Stimulated activated naive CD4-positive, alpha-beta T cell (primary cell): ENCODE data around the gene RSPO4.
A peak's percentile ranks its signal among the peaks of the same experiment; 100 is the strongest.
"Not testable (repeated sequence)": the region's sequence is repeated elsewhere in the genome, so short reads cannot be mapped to it uniquely, and the experiment has no call there.

Source experiments
- DNase-seq, 6 experiments: peaks; one replicate each; lab custom pipeline; 2025; lab: John Stamatoyannopoulos, UW

The RSPO4 gene

DNA sequence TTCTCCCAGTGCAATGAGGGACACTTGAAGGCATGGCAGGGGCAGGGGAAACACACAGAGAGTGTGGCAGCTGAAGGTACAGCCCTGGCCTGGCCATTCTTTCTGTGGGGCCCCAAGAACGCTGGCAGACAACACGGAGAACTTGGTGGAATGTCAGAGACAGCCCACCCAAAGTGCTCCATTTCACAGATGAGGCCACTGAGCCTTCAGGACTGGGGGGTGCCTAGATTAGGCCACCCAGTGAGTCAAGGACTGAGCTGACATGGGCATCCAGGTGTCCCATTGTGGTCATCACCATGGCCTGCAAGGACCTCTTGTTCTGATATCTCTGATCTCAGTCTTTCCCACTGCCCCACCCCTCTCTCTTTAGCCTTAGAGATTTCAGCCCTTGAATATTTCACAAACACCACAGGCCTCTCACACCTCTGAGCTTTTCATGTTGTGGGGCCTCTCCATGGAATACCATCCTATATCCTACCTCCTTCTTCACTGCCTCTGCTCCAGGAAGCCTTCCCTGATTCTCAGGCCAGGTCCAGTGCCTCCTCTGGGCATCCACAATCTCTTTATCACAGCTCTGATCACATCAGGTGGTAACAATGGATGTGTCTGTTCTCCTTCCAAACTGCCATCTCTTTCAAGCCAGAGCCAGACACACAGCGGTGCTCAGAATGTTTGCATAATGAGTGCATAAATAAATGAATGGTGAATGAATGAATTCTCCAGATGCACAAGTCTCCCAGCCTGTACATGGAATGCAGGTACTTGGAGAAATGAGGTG, 2.0 kb upstream of the RSPO4 start:
- no peak for DNase-seq

DNA sequence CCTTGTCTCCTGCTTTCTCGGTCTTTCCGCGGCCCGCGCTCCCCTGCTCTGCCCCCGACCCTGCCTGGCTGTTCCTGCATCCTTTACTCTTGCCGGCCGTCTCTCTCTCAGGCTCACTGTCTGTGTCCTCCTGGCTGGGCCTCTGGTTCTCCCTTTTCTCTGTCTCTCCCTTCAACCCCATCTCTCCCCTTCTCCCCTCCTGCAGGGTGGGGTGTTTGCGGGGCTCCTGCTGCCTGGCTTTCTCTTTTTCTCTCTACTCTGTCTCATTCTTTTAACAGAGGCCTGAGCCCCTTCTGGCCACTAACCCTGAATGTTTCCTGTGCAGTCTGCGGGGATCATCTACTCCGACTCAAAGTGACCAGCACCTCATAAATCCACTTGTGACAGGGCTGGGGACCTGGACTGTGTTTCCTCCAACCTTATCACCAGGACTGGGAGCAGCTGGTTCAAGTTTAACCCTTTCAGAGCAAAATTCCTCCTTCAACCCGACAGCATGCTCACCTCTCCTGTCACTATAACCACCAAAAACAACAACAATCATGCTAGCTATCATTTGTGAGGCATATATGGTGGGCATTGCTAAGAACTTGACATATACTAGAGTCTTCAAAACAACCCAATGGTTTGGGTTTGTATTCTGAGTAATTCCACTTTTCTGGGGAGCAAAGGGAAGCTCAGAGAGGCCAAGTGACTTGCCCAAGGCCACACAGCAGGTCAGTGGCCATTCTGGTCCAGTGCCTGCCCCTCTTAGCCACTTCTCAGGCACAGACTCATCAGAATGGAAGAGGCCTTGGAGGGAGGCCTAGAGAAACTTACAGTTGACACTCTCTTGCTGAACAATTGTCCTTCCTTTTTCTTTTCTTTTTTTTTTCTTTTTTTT, 811 bp upstream of the RSPO4 start:
- no peak for DNase-seq

DNA sequence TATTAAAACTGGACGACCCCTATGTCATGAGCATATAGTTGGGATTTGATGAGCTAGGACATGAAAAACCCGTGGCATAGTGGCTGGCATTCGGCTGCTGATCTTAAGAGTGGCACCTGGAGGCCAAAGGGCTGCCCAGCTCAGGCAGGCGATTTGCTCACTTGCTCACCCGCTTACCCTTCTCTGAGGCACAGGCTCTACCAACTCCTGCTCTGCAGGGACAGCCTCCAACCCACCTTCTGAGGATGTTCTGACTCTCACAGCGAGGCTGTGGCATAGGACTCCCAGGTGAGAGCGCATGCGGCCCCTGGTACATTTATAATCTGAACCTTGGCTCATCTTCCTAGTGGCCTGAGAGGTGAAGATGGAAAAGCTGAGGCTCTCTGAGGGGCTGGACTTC, 995 bp downstream of the RSPO4 start:
- no peak for DNase-seq

DNA sequence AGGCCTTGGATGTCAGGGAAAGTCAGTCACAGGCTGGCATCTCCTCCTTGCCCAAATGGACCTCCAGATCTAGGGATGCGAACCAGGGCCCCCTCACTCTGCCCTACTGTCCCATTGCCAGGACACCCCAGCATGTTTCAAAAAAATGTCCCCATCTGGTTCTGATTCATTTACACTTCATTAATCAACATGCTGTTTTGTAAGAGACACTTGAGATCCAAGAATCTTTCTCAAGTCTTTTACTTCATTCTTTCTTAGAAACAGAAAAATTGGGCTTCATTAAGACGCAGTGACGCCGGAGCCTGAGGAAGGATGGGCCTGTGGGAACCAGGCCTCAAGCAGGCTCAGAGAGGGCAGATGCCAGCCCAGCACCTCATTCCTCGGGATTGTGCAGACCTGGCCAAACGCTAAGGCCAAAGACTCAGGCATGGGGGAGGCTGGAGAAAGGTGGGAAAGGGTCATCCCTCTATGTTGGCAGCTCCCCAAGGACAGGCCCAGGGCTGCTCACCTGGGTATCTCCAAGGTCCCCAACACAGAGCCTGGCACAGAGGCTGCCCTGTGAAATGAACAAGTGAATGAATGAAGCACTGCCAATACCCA, 3.8 kb downstream of the RSPO4 start:
- no peak for DNase-seq

DNA sequence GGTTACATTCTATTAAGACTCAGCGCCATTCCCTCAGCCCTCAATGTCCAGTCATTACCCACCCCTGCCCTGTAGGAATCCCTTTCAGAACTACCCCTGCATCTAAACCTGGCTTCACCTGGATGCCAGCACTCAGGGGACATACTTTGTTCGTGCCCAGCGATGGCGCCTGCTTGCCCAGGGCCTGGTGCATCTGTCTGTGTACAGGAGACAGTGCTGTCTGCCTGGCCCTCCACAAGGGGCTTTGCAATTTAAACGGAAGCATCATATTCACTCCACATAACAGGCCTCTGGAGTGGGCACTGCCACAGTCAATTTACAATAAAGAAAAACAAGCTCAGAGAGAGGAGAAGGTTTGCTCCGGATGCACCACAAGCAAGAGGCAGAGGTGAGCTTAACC, 4.6 kb downstream of the RSPO4 start:
- no peak for DNase-seq

DNA sequence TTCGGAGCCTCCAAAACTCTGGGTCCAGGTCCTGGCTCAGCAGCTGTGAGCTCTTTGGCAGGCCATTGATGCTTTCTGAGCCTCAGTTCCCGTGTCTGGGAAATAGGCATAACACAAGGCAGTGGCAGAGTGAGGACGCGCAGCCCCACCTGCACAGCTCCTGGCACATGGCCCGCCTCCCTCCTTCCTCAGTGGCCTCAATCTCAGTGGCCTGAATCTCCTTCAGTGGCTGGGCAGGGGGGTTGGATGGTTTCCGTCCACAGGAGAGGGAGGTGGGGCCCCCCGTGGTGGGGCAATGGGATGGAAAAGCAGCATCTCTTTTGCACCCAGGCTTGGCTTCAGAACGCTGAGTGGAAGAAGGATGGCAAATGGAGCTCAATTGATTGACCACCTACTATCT, 5.1 kb downstream of the RSPO4 start:
- no peak for DNase-seq

DNA sequence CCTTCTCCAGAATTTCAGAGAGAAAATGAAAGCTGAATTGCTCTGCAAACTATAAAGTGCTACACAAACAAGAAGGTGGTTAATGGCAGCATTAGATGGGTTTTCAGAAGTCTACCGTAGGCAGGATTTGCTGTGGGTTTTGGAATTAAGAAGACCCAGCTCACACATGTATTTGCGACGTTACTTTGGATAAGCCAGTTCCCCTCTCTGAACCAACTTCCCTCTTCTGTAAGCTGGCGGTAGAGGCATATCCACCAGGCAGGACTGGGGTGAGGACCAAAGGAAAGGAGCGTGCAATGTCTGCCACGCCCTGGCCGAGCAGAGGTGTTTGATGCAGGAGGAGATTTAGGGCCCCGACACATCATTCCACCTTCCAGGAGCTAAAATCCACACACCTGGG, 6.9 kb downstream of the RSPO4 start:
- DNase-seq = no peak

DNA sequence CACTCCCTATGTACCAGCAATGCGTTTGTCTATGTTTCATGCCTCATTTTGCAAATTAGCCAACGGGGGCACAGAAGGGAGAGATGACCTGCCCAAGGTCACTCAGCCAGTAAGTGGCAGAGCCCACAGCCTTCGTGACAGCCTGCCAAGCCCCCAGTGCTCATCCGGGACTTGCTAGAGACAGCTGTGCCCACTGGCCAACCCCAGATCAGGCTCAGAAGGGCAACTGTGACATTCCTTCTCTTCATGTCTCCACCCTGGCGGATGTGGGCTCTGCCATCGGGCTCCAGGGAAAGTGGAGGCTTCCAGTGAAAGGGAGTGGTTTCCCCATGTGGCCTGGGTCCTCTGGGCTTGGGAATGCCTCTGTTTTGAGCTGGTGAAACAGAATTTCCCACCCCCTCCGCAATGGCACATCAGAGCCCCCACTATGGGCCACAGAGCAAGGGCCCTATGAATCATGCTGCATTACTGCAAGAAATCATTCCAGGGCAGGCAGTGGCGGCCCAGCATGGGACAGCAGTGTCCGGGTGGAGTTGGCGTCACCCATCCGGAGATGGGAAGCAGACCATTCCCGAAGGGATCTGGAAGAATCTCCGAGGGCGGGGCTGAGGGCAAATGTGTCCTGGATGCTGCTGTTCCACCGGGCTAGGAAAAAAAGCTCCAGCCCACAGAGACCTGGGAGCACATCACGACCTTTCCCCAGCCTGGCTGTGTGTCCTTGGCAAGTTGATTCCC, 9.1 kb downstream of the RSPO4 start:
- DNase-seq = no peak

DNA sequence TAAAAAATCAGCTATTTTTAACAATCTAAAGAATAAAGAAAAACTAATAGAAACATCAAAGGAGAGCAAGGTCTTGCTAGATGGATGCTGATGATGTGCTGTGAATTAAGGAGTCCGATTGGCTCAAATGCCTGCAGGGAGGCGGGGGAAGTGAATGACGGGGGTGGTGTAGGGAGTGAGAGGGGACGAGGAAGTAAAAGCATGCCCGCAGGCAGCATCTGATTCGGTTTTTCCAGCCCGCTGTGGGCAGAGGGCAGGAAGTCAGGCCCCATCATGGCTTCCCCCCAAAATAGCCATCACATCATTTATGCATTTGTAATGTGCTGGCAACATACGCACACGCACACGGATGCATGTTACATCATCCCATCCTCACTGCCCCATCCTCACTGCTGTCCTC, 10.3 kb downstream of the RSPO4 start:
- DNase-seq = no peak

DNA sequence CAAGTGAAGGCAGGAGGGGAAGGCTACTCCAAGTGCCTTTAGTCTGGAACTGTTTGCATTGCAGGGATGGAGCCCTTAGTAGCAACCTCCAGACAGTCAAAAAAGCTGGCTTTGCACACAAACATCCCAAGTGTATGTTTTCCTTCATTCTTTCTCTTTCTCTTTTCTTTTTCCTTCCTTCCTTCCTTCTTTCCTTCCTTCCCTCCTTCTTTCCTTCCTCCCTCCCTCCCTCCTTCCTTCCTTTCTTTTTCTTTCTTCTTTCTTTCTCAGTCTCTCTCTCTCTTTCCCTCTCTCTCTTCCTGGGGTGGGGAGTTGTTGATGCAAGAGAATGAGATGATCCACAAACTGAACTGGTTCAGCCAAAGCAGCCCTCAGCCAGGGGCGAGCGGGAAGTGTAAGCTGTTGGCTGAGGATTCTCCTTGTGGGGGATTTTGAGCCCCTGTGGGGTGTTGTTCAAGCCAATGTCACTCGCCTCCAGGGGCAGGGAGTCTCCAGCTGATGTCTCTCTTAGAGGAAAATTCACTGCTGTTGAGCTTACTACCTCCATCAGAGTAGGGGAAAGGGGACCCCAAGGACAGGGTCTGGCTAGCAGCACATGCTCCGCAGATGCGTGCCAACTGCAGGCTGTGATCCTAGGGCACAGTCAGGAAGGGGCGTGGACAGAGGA, 11.7 kb downstream of the RSPO4 start:
- DNase-seq = no peak

DNA sequence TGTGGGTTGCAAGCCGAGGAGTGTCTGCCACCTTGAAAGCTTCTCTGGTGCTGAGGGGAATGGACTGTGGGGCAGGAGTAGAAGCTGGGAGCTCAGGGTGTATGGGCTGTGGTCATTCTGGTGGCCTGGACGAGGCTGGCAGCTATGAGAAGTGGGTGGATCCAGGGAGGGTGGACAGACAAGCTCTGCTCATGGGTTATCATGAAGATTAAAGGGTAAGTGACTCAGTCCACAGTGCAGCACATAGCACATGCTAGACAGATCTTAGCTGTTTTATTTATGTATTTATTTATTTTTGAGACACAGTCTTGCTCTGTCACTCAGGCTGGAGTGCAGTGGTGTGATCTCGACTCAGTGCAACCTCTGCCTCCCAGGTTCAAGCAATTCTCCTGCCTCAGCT, 13.8 kb downstream of the RSPO4 start:
- DNase-seq = no peak

DNA sequence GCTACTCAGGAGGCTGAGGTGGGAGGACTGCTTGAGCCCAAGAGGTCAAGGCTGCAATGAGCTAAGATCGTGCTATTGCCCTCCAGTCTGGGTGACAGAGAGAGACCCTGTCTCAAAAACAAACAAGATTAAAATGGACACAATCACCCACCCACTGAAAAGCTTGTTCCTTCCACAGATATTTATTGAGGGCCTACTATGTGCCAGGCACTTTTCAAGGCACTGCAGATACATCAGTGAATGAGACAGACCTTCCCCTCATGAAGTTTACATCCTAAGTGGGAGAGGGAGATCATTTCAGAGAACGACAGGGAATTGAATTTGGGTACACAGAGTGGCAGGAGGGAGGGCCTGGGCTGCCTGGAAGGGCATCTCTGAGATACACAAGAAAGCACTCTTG, 14.4 kb downstream of the RSPO4 start:
- DNase-seq = no peak

DNA sequence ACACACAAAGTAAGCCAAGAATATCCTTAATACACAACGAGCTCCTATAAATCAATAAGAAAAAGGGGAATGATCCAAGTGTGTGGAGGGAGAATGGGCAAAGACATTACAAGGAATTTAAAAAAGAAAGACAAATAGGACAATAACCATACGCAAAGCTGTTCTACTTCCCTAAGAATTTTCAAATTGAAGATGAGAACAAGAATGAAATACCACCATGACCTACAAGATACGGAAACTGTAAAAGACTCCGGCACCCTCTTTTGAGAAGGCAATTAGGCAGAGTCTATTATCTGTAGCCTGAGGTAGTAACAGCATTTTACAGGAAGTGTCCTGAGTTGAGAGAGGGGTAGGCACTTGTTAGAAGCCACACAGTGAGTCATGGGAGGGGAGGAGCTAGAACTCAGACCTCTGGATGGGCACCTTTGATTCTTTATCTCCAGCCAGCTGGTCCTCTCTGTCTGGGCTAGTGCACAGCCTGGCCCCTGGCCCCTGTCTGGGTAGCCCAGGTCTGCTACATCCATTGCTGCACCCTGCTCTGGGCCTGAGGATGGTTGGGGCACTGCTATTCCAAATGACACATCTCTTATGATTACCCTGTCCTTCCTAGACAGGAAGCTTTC, 15.3 kb downstream of the RSPO4 start:
- DNase-seq = no peak

DNA sequence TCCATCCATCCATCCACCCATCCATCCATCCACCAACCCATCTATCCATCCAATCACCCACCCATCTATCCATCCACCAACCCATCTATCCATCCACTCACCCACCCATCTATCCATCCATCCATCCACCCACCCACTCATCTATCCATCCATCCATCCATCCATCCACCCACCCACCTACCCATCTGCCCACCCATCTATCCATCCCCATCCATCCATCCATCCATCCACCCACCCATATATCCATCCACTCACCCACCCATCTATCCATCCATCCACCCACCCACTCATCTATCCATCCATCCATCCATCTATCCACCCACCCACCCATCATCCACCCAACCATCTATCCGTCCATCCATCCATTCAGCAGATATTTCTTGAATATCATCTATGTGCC, 17.1 kb downstream of the RSPO4 start:
- DNase-seq = not testable (repeated sequence)

DNA sequence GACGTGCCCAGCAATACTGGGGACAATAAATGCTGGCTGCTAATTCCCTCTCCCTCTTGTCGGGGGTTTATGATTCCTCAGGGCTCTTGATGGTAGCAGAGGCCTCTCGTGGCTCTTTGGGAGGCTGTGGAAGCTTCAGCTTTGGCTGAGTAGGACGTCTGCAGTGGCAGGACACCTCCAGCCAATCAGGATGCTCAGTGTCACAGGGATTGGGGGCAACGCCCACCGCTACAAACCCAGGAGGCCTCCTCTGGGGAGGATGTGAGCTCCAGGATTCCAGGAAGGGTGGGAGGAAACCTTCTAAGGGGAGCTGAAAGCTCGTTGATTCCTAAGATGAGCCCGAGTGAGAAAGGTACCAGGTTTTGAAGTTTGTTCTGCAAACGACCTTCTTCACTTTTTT, 19.4 kb downstream of the RSPO4 start:
- DNase-seq = no peak

DNA sequence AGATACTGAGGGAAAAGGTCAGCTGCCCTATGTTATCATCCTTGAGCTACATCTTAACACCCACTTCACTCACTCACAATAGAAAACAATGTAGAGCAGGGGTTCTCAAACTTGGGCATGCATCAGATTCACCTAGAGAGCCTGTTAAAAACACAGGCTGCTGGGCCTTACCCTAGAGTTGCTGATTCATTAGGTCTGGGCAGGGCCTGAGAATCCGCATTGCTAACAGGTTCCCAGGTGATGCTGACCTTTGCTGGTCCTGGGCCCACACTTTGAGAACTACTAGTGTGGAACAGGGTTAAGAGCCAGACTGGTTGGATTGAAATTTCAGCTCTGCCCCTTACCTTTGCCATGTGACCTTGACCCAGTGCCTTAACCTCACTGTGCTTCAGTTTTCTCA, 25.1 kb downstream of the RSPO4 start:
- DNase-seq = no peak

DNA sequence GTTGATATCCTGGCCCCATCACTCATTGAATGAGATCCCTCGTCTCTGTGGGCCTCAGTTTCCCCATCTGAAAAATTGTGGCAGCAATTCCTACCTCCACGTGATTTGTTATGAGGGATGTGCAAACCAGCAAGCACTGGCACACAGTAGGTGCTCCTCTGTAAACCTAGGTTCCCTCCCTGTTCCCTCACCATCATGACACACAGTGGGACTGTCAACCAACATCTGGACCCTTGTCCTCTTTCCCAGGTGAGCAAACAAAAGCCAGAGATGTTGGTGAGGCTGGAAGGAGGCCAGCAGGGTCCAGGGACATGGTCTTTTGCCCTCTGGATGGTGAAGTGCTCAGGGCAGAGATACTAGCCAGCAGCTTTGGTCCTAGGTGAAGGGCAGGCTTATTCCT, 26.1 kb downstream of the RSPO4 start:
- DNase-seq = no peak

DNA sequence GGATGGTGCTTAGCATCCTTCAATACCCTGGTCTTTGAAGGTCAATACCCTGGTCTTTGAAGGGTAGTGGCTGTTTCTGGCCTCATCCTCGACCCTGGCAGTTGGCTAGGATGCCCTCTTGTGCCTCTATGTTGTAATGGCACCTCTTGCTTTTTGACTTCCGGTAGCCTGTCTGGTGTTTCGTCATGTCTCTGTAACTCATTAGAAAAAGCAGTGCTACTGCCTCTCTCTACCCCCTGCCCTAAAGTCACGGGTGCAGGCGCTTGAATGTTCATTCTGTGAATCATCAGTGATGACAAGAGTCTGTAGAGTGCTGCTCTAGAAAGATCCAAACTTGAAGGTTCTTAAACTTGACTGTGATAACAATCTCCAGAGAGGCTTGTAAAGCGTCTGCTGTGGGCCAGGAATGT, 28.3 kb downstream of the RSPO4 start:
- DNase-seq = peak in 3 of 6 experiments; percentile 5 to 15 (median 9)

DNA sequence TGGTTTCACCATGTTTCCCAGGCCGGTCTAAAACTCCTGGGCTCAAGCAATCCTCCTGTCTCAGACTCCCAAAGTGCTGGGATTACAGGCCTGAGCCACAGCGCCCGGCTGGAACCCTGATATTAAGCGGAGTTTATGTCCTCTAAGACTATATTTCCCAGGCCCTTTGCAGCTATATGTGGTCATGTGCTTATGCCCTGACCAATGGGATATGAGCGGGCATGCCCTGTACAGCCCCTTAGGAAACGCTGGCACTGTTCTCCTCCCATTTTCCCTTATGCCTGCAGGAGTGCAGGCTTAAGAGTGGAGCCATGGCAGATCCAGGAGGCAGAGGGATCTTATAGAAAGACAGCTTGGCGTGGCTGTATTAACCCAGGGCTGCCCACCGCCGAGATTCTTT, 29.9 kb downstream of the RSPO4 start:
- DNase-seq = no peak

DNA sequence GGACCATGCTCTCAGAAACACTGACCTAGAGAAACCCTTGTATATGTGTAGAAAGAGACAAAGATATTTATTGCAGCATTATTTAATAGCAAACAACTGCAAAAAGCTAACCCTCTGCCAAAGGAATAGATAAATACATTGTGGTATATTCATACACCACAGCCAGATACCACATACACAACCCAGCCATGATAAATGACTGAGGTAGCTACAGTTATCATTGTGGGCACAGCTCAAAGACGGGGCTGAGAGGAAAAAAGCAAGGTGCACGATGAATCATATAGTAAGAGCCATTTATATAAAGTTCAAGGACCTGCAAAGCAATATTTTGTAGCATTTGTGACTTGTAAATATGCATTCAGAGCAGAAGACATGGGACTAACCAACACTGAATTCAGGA, 30.8 kb downstream of the RSPO4 start:
- DNase-seq = no peak

DNA sequence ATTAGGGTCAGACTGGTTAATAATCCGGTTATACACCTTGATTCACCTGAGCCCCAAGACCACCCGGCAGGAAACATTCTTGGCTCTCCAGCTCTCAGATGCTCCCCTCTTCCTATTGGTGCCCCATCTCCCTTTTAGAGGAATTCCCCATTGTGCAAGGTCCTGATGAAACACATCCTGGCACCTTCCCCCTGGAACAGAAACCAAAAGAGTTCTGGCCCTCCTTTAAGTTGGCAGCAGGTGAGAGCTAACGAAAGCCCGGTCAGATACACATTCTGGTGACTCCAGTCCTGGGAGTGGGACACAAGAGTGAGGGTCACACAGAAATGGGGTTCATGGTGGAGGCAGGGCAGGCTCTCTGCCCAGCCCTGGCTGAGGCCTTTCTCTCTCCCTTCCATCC, 32.2 kb downstream of the RSPO4 start:
- DNase-seq = no peak
